Keratinocyte (primary cell): ENCODE data around the gene TNFSF9.

Experiments used
- CTCF ChIP-seq, 3 experiments: IDR thresholded peaks in 1 of 3; conservative IDR thresholded peaks in 1 of 3; optimal IDR thresholded peaks in 1 of 3; 2 replicates in 2 of 3; 3 replicates in 1 of 3; pipeline versions ENCODE3 to v1.5.1; 2011; ENCODE audit warnings: low read length in 3 of 3, mild to moderate bottlenecking in 3 of 3, moderate library complexity in 2 of 3, control low read depth in 1 of 3, inconsistent platforms in 1 of 3; ENCODE audit not compliant: insufficient read depth in 2 of 3; ENCODE audit errors: extremely low read depth in 1 of 3
- EZH2 ChIP-seq: IDR thresholded peaks from one replicate; pipeline ENCODE4 v1.6.1; 2012; ENCODE audit warnings: inconsistent platforms, mild to moderate bottlenecking, low read length, moderate library complexity

GRCh38 chr19:6556043-6556449, 25.2 kb downstream of the TNFSF9 start:
- TF ChIP-seq CTCF (optimal IDR thresholded peaks at IDR 0.05 in 1 of 3, IDR thresholded peaks at IDR 0.05 in 1 of 3, conservative IDR thresholded peaks at IDR 0.05 in 1 of 3; ENCODE audit: extremely low read depth in 1 of 3, insufficient read depth in 2 of 3, low read length in 3 of 3) (no peak), EZH2 (no peak)
